ENCODE measurements around the gene DGKI.

- no peak for TF ChIP-seq CTCF (IDR thresholded peaks at IDR 0.05)
- no peak for TF ChIP-seq EZH2 (IDR thresholded peaks at IDR 0.05)
These were observed 143.3 kb downstream of the DGKI start for GRCh38 chr7:137703291-137704010.

Measured in neural progenitor cell (in vitro differentiated cells).